Neural crest cell (in vitro differentiated cells): Measurements from ENCODE around the gene ADPRH. TPM values are rescaled to one million over a fixed set of nuclear protein-coding genes. Genes with fewer than 3 reads are reported as not detected.
"Not testable (repeated sequence)": the region's sequence is repeated elsewhere in the genome, so short reads cannot be mapped to it uniquely, and the experiment has no call there.

Experiments used
- DNase-seq: peaks from one replicate; pipeline ENCODE4 v3.0.0; 2021; ENCODE audit warnings: low read depth, mixed read lengths, low spot score
- H3K27ac Mint-ChIP-seq: one replicate; pipeline ENCODE4 v1.8.0; 2021; ENCODE audit warnings: mild to moderate bottlenecking, mixed read lengths; ENCODE audit not compliant: unreplicated experiment
- H3K27me3 Mint-ChIP-seq: 2 replicates; pipeline ENCODE4 v1.8.0; 2021; ENCODE audit warnings: low read depth, mild to moderate bottlenecking, mixed read lengths
- H3K36me3 Mint-ChIP-seq: 2 replicates; pipeline ENCODE4 v1.8.0; 2021; ENCODE audit warnings: low read depth, mild to moderate bottlenecking, mixed read lengths
- H3K4me1 Mint-ChIP-seq: 2 replicates; pipeline ENCODE4 v1.8.0; 2021; ENCODE audit warnings: mixed read lengths
- H3K4me3 Mint-ChIP-seq: one replicate; pipeline ENCODE4 v1.8.0; 2021; ENCODE audit warnings: mild to moderate bottlenecking, mixed read lengths
- H3K9me3 Mint-ChIP-seq: 2 replicates; pipeline ENCODE4 v1.8.0; 2021; ENCODE audit warnings: mixed read lengths
- total RNA-seq: library from RNA; stranded (reverse); gene quantifications from 2 replicates; pipeline ENCODE4 v1.2.1, GENCODE V29; 2021
- TF ChIP-seq, protein P1 (sequence below): fragments of 200-600 bp; sonication (generic); conservative IDR thresholded peaks from 2 replicates; pipeline ENCODE4 v1.5.0; 2021; ENCODE audit warnings: antibody characterized with exemption, mild to moderate bottlenecking

Gene ADPRH
- total RNA-seq, 1 donor from 2014 or later: 3.5 TPM

DNA sequence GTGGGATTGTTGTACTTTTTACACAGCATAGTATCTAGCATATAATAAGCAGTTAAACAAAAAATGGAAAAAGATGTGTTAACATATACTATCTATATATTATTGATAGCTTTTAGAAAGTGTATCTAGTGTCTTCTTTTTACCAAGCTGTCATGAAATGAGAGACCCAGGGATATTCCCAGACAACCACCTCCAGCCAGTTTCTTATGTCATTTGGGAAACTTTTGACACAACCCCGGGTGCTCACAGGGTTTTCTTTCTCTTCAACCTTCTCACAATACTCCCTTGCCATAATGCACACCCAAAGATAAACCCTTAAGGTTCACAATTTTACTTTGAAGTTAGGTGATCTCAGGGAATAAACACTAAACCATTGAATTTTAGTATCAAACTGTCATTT, 13.6 kb downstream of the ADPRH start:
- no peak overlapping the region for H3K4me3 Mint-ChIP-seq
- no peak for DNase-seq
- peaks cover 7% of the 10 kb centered on the region for H3K36me3 Mint-ChIP-seq
- TF ChIP-seq, protein P1, sequence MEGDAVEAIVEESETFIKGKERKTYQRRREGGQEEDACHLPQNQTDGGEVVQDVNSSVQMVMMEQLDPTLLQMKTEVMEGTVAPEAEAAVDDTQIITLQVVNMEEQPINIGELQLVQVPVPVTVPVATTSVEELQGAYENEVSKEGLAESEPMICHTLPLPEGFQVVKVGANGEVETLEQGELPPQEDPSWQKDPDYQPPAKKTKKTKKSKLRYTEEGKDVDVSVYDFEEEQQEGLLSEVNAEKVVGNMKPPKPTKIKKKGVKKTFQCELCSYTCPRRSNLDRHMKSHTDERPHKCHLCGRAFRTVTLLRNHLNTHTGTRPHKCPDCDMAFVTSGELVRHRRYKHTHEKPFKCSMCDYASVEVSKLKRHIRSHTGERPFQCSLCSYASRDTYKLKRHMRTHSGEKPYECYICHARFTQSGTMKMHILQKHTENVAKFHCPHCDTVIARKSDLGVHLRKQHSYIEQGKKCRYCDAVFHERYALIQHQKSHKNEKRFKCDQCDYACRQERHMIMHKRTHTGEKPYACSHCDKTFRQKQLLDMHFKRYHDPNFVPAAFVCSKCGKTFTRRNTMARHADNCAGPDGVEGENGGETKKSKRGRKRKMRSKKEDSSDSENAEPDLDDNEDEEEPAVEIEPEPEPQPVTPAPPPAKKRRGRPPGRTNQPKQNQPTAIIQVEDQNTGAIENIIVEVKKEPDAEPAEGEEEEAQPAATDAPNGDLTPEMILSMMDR: no peak
- H3K27ac Mint-ChIP-seq: no peak overlapping the region
- H3K27me3 Mint-ChIP-seq: no peaks in the 10 kb centered on the region
- peaks cover 3% of the 10 kb centered on the region for H3K9me3 Mint-ChIP-seq
- no peaks in the 10 kb centered on the region for H3K4me1 Mint-ChIP-seq

DNA sequence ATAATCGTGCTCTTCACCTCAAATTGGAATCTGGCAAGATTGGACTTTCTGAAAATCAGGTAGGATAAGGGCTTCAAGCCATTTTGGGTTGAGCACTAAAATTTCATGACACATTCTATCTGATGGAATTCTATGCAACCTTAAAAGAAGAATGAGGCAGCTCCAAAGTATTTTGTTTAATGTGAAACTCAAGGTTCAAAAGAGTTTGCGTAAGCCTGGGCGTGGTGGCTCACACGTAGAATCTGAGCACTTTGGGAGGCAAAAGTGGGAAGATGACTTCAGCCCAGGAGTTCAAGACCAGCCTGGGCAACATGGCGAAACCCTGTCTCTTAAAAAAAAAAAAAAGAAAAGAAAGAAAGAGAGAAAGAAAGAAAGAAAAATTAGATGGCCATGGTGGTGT, 14.8 kb downstream of the ADPRH start:
- Mint-ChIP-seq H3K27me3 (no peaks in the 10 kb centered on the region), H3K4me3 (no peak overlapping the region), H3K9me3 (no peaks in the 10 kb centered on the region), H3K27ac (no peak overlapping the region), H3K36me3 (peaks cover 3% of the 10 kb centered on the region), H3K4me1 (no peaks in the 10 kb centered on the region)
- TF ChIP-seq, protein P1: no peak
- DNase-seq: no peak

DNA sequence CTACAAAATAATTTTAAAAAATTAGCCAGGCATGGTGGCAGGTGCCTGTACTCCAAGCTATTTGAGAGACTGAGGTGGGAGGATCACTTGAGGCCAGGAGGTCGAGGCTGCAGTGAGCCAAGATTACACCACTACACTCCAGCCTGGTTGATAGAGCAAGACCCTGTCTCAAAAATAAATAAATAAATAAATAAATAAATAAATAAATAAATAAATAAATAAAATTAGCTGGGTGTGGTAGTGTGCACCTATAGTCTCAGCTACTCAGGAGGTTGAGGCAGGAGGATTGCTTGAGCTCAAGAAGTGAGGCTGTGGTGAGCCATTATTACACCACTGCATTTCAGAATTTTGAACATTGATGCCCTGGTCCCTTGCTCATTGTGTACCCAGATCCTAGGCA, 15.6 kb downstream of the ADPRH start:
- not testable (repeated sequence) for H3K36me3 Mint-ChIP-seq, H3K4me1 Mint-ChIP-seq, H3K27me3 Mint-ChIP-seq, H3K27ac Mint-ChIP-seq, DNase-seq, H3K4me3 Mint-ChIP-seq, H3K9me3 Mint-ChIP-seq

DNA sequence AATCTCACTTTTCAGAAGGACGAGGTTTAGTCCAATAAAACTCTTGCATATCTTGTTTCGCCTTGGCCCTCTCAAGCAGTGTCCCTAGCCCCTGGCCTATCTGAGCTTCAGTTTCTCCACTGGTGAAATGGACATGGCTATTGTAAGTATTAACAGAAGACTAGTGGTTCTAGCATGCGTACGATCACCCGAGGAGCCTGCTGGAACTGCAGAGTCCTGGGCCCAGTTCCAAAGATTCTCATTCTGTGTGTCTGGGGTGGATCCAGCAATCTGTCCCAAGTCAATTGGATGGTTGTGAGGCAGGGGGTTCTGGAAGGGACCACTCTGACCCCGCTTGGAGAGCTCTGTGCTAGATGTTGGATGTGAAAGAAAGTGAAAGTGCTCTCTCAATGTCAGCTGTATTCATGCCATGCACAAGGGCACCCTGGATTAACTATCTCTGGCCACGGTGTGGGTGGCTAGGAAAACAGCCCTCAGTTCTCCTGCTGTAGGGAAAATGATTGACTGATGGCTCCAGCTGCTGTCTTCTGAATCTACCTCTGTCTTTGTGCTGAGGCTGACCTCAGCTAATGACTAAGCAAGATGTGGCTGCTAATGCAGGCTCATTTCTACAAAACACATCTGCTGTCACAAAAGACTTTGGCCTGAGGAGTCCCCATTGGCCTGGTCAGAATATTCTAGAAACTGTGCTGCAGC, 16.5 kb downstream of the ADPRH start:
- no peaks in the 10 kb centered on the region for H3K27me3 Mint-ChIP-seq

DNA sequence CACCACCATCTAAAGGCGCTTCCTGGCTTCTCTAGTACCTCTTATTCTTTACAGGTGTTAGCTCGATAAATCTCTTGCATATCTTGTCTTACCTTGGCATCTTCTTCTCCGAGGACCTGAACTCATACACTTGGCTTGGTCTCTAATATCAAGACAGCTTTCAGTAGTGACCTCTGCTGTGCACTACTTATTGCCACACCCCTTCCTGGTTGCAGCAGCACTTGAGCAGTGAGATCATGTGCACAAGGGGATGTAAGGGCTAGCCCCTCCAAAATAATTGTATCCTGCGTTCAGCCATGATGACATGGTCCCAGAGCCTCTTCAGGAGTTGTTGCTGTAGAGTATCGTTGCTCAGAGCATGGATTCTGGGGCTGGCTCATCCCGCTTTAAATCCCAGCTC, 17.1 kb downstream of the ADPRH start:
- H3K4me1 Mint-ChIP-seq: no peaks in the 10 kb centered on the region
- H3K36me3 Mint-ChIP-seq: no peaks in the 10 kb centered on the region
- no peak overlapping the region for H3K4me3 Mint-ChIP-seq
- TF ChIP-seq, protein P1: no peak
- DNase-seq: no peak
- no peaks in the 10 kb centered on the region for H3K27me3 Mint-ChIP-seq
- H3K27ac Mint-ChIP-seq: no peak overlapping the region
- no peaks in the 10 kb centered on the region for H3K9me3 Mint-ChIP-seq

More for the DNA sequence above, 16.5 kb downstream of the ADPRH start:
- Mint-ChIP-seq H3K4me3 (no peak overlapping the region), H3K9me3 (no peaks in the 10 kb centered on the region), H3K27ac (no peak overlapping the region), H3K4me1 (no peaks in the 10 kb centered on the region), H3K36me3 (no peaks in the 10 kb centered on the region)
- DNase-seq: no peak
- TF ChIP-seq, protein P1: no peak

DNA sequence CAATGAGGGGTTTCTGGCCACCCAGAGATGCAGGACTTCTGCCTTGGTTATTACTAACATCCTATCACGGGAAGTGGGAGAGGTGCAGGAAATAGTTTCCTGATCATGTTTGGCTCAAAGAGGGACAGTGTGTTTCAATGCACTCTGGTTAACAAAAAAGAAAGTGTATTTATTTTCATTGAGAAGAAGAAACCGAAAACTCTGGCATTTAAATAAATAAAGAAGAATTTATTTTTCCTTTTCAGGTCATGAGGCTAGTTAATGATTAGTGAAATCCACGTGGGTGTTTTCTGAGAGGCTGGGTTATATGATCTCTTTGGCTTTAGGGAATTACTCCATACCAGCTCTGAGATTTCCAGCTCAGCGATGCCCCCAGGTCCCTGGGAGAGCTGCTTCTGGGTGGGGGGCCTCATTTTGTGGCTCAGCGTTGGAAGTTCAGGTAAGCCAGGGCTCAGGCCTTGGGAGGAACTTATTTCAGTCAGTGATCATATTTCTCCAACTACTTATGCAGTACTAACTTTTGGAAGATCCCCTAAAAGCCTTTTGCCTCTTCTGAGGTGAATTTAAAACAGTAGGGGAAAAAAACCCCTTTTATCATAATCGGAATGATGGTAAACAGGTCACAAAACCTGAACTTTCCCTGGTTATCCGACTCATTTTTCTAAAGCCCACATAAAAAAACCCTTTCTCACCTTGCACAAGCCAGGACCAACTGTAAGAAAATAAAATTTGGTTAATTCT, 18.4 kb downstream of the ADPRH start, which contains the start of gene PLA1A:
Gene PLA1A, plus strand, starts transcription at position 338 of the 741 bp plus-strand sequence. Its CDS starts 29 bp downstream, at position 367.
- H3K4me1 Mint-ChIP-seq: no peaks in the 10 kb centered on the region
- H3K36me3 Mint-ChIP-seq: no peaks in the 10 kb centered on the region
- TF ChIP-seq, protein P1: no peak
- H3K27ac Mint-ChIP-seq: no peak within 1 kb of the TSS
- H3K27me3 Mint-ChIP-seq: no peaks in the 10 kb centered on the region
- DNase-seq: no peak
- H3K9me3 Mint-ChIP-seq: no peaks in the 10 kb centered on the region
- H3K4me3 Mint-ChIP-seq: no peak within 1 kb of the TSS
